Right lung (tissue), 5 donors: ENCODE measurements around the gene RAB23. TPM values are rescaled to one million over a fixed set of nuclear protein-coding genes. Genes with fewer than 3 reads are reported as not detected.
"Not testable (repeated sequence)": the region's sequence is repeated elsewhere in the genome, so short reads cannot be mapped to it uniquely, and the experiment has no call there.

Source experiments
- DNase-seq, 2 donors: peaks; one replicate each; pipeline ENCODE4 v3.0.0-alpha.2; 2013
- polyA plus RNA-seq, 5 donors: library from polyadenylated mRNA; unstranded; fragments of 120-200 nt; gene quantifications; one replicate each; pipeline versions ENCODE4 v1.2.1 to v1.2.3, GENCODE V29; 2013; ENCODE audit warnings: inconsistent platforms in 1 of 5, low replicate concordance in 1 of 5; ENCODE audit not compliant: insufficient read length in 5 of 5, insufficient read depth in 1 of 5

The RAB23 gene
- polyA plus RNA-seq, 5 donors: 20.4 to 32.1 (median 26.5) TPM

DNA sequence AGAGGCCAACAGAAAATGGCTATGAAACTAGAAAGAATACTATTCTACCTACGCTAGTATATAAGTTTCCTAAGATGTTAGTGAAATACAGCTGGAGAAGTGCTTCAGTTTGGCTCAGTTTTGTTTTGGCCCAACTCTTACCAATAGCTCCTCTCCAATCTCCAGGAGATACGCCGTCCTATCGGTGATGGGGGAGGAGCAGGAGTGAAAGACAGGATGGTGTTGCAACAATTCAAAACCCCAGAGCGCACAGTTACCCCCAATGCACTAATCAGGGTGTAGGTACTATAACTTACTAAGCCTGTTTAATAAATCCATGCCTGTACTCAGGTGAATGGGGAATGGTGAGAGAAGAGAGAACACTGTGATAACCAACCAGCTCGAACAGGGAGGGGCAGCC, 24.2 kb upstream of the RAB23 start:
- DNase-seq: no peak

DNA sequence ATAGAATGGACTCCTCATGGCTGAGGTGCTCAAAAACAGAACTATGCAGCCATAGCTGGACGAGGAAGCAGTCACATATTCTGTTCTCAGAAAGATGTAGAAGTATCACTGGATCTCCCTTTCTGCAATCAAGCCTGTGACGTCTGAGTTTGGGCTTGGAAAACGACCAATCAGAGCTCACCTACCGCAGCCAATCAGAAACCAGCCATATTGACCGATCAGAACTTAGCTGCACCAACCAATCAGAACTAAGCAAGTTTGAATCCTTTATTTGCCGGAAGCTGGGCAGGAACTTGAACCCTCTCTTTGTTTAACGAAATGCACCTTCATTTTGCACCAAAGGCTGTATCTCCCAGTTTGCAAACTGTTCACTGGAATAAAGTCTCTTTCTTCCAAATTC, 21.8 kb upstream of the RAB23 start:
- no peak for DNase-seq

DNA sequence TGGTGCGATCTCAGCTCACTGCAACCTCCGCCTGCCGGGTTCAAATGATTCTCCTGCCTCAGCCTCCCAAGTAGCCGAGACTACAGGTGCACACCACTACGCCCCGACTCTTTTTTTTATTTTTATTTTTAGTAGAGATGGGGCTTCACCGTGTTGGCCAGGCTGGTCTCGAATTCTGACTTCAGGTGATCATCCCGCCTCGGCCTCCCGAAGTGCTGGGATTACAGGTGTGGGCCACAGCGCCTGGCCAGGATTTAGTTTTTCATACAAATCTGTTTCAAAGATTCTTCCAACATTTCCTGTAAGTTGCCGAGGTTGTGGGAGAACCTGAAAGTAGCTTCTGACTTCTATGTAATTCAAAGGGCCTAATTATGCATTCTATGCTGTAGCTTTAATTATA, 21.4 kb upstream of the RAB23 start:
- DNase-seq: not testable (repeated sequence)

DNA sequence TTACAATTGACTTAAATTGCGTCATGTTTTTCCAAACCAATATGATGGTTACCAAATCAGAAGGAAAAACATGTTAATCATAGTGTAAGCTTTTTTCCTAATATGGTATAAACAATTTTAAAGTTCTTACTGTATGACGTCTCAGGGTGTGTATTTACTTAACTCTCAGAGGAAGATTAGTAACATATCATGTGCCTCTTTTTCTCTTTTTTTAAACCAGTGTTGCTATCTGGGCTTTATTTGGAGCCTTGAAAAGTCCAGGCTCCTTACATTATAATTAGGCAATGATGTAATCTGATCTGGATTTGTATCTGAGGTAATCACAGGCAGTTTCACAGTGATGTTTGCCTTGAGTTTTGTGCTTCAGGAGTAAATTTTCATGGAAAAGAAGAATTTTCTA, 20.4 kb upstream of the RAB23 start:
- no peak for DNase-seq

- DNase-seq: no peak
Observed at GRCh38 chr6:57226221-57226620, 4.1 kb upstream of the RAB23 start.

- no peak for DNase-seq
Observed at GRCh38 chr6:57224769-57225515, 2.8 kb upstream of the RAB23 start.

DNA sequence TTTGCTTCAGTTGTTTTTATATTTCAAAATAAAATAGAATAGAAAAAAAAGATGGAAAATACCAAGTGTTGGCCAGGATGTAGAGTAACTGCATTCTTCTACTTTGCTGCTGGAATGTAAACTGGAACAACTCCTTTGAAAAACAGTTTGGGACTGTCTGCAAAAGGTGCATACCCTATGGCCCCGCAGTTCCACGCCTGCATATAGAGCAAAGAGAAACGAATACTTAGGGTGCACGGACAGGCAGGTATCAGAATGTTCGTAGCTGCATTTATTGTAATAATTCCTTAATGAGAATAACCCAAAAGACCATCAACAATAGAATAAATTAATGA, 603 bp upstream of the RAB23 start:
- DNase-seq: no peak

DNA sequence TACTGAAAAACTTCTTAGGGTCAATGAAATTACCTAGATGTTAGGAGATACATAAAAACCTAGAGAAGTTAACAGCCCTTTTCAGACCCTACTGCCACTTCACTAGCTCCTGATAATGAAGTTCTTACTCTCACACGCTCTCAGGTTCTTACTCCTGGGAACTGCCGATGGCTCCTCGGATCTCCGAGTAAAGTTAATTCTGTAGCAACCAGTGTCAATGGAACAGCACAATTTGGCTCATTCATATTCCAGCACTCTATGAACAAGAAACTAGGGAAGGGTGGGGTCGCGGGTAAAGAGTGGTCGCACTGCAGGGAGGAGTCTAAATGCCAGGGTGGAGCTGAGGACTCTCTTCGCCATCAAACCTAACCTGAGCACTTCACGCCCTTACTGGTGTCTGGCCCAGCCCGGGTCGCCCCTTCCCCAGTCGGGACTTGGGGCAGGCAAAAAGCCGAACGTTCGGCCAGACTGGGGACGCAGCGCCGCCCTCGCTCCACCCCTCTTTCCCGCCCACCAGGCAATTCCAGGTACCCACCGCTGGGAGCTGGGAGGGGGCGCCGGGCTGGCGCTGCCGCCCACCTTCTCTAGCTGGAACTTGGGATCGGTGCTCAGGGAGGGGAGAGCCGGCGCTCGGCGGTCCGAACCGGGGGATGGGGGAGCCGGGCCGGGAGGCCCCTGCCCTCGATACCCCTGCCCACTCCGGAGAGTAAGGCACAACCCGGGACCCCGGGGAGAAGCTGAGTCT, 744 bp downstream of the RAB23 start:
- DNase-seq: peak; percentile 60 to 69

GRCh38 chr6:57220083-57220703, 1.9 kb downstream of the RAB23 start:
- no peak for DNase-seq

DNA sequence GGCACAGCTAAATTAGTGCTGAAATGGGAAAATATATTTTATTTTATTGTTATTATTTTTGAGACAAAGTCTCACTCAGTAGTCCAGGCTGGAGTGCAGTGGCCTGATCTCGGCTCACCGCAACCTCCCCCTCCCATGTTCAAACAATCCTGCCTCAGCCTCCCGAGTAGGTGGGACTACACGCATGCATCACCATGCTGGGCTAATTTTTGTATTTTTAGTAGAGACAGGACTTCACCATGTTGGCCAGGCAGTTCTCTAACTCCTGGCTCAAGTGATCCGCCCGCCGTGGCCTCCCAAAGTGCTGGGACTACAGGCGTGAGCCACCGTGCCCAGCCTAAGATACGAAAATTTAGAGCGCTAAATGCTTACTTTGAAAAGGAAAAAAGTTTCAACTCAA, 4.8 kb downstream of the RAB23 start:
- no peak for DNase-seq

DNA sequence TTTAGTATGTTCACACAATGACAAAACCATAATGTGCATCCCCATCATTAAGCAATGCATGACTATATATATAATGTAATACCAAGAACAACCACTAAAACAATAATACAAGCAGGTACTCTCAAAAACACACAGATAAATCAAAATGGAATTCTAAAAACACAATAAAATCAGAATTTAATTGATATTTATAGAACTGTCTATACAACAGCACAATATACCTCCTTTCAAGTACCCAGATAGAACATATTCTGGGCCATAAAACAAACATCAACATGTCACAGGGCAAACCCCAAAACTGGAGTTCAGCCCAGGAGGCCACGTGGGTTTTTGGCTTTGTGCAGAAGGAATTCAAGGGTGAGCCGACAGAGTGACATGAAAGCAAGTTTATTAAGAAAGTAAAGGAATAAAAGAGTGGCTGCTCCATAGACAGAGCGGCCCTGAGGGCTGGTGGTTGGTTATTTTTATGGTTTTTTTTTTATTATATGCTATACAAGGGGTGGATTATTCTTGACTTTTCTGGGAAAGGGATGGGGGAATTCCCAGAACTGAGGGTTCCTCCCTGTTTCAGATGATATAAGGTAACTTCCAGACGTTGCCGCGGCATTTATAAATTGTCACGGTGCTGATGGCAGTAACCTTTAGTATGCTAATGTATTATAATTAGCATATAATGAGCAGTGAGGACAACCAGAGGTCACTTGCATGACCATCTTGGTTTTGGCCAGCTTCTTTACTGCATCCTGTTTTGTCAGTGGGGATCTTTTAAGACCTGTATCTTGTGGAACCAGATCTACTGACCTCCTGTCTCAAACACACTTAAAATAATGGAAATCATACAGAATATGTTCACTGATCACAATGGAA, 5.6 kb downstream of the RAB23 start:
- no peak for DNase-seq

DNA sequence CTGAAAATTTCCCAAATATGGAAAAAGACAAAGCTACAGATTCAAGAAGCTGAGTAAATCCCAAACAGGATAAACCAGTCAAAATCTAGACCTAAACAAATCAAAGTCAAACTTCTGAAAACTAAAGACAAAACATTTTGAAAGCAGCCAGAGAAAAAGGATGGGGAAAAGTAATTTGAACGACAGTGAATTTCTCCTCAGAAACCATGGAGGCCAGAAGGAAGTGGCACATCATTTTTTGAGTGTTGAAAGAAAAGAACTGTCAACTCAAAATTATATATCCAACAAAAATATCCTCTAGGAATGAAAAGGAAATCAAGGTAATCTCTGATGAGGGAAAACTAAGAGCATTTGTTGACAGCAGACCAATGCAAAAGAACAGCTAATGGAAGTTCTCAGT, 6.8 kb downstream of the RAB23 start:
- DNase-seq: no peak

DNA sequence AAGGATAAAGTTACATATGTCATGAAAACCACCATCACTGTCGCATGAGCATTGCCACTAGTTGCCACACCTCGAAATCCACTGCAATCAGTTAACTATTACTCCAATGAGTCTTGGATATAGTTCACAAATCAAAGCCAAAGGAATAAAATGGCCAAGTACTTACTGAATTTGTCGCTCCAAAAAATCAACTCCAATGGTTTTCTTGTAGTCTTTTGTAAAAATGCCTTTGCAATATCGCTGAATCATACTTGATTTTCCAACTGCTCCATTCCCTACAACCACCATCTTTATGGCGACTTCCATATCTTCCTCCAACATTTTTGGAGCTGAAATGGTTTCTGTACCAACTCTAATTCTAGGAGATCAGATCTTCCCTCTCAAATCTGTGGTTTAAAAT, 12.0 kb downstream of the RAB23 start:
- DNase-seq: no peak

DNA sequence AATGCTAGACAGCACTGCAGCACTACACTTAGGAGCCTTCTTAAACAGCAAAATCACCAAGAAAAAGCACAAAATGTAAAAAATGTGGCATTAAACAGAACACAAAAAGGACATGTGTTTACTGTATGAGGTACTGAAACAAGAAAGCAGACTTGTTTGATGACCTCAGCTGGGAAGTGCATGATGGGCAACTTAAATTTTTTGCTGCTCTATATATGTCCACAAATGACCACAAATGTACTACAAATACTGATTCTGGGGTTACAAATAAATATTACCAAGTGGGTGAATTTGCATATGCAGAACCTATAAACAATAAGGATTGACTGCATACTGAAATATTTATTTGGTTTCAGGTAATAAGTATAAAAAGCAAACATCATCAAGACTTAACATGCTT, 13.1 kb downstream of the RAB23 start:
- no peak for DNase-seq

- no peak for DNase-seq
Observed at GRCh38 chr6:57207872-57208271, 14.2 kb downstream of the RAB23 start.

GRCh38 chr6:57207141-57207540, 15.0 kb downstream of the RAB23 start:
- DNase-seq: no peak

- DNase-seq: no peak
Observed at GRCh38 chr6:57205550-57206328, 16.4 kb downstream of the RAB23 start.

DNA sequence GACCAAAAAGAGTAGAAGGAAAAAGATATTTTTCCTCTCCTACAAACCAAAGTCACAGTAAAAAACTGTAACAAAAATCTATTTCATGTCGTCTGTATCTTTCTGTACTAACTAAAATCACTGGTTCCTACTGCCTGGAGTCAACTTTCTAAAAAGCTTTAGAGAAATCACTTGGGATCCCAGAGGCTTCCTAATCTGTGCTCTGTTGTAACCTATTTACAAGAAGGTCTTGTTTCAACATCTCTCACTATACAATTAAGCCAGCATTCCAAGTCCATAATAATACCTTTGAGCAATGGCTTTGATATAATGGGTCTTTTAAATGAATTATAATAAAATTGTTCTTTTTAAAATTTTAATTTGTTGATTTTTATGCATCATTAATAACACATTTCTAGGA, 20.4 kb downstream of the RAB23 start:
- no peak for DNase-seq

- DNase-seq: no peak
Observed at GRCh38 chr6:57198926-57199636, 23.0 kb downstream of the RAB23 start.

- DNase-seq: no peak
Observed at GRCh38 chr6:57195457-57195856, 26.6 kb downstream of the RAB23 start.

- DNase-seq: peak in 1 of 2 donors; percentile 64
Observed at GRCh38 chr6:57193177-57193576, 28.9 kb downstream of the RAB23 start.
